Activated CD8-positive, alpha-beta T cell treated with anti-CD3 and anti-CD28 coated beads, Interleukin-2, amount 10 ng/mL, durations not matched to agents 7 days and 5 days (primary cell): ENCODE results near the gene LYZ. TPM values are rescaled to one million over a fixed set of nuclear protein-coding genes. Genes with fewer than 3 reads are reported as not detected.

Experiments
- ATAC-seq: fragments of 150-1000 bp; cut with Tn5 transposase; one replicate; pipeline ENCODE4 v1.10.0; 2021; ENCODE audit warnings: moderate library complexity
- CTCF ChIA-PET: fragments of 350-600 bp; sonication (Branson Sonifier 250); formaldehyde crosslinking; loops from one replicate; lab custom pipeline; 2021; ENCODE audit warnings: antibody characterized with exemption; lab: Charles Lee
- POLR2A ChIA-PET: fragments of 350-600 bp; sonication (Branson Sonifier 250); formaldehyde crosslinking; loops from one replicate; lab custom pipeline; 2021; ENCODE audit warnings: antibody characterized with exemption; lab: Charles Lee
- DNase-seq: peaks from one replicate; pipeline ENCODE4 v3.0.0-alpha.2; 2020
- H3K27ac Mint-ChIP-seq: one replicate; pipeline ENCODE4 v1.8.0; 2021; ENCODE audit warnings: mild to moderate bottlenecking, mixed read lengths
- H3K27me3 Mint-ChIP-seq: one replicate; pipeline ENCODE4 v1.8.0; 2021; ENCODE audit warnings: low read depth, mixed read lengths
- H3K36me3 Mint-ChIP-seq: one replicate; pipeline ENCODE4 v1.8.0; 2021; ENCODE audit warnings: low read depth, mixed read lengths
- H3K4me1 Mint-ChIP-seq: one replicate; pipeline ENCODE4 v1.8.0; 2021; ENCODE audit warnings: low read depth, mixed read lengths
- H3K4me3 Mint-ChIP-seq: one replicate; pipeline ENCODE4 v1.8.0; 2021; ENCODE audit warnings: mild to moderate bottlenecking, mixed read lengths
- H3K9me3 Mint-ChIP-seq: one replicate; pipeline ENCODE4 v1.8.0; 2022; ENCODE audit warnings: mixed read lengths; ENCODE audit not compliant: insufficient read depth
- total RNA-seq, 2 experiments: library from RNA; stranded (reverse); gene quantifications; one replicate each; pipeline ENCODE4 v1.2.3, GENCODE V29; 2021

The LYZ gene
- total RNA-seq, 2 experiments from 2014 or later, result not detected

DNA sequence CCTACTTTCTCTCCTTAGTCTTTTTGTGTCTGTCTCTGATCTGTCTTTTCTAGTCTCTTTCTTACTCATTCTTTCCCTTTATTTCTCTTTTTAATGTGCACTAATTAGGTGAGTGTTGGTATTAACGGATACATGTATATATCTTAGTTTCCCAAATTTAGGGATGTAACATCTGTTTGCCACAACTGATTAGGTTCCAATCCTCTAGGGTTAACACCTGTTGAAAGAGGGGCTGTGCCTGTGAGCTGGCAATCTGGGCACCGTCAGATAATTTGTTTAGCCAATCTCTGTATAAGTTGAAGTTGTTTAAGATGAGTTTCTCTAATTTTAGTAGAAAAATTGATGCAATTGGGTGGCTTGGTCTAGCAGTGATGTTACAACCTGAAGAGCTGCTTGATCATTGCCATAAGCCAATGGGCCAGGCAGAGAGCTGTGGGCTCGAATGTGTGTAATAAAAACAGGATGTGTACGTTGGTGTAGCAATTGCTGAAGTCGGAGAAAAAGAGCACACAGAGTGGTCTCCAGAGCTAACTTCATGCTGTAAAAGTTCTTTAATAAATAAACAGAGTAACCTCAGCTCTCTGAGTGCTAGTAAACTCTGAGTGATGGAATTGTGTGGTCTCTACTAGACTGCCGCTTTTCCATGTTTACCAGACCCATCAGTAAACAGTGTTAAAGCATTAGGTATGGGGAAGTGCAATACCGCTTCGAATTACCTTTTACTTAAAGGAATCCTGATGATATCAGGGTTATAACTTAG is 18.3 kb upstream of the LYZ start:
- CTCF ChIA-PET, result interaction anchor here (0.8 to 2.7 kb wide), 12 partner anchors 10 to 256 kb away, joined by 3 to 22 read pairs (median 4); partner anchors contain the start of gene CCT2
- peaks cover 45% of the 10 kb centered on the region for H3K4me1 Mint-ChIP-seq
- peak; percentile 32 for ATAC-seq

GRCh38 chr12:69330475-69331473 is 17.4 kb upstream of the LYZ start:
- POLR2A ChIA-PET, result interaction anchor here (0.6 to 2.6 kb wide), 22 partner anchors 9 to 913 kb away, joined by 3 to 18 read pairs (median 5); partner anchors contain the start of genes CCT2, CNOT2, CPSF6 and FRS2
- peak; percentile 73 for DNase-seq
- Mint-ChIP-seq H3K4me1 (peaks cover 43% of the 10 kb centered on the region), H3K27me3 (no peaks in the 10 kb centered on the region), H3K4me3 (peak overlapping the region; percentile 79), H3K27ac (peak overlapping the region; percentile 92), H3K9me3 (no peaks in the 10 kb centered on the region), H3K36me3 (no peaks in the 10 kb centered on the region)
- peak; percentile 85 for ATAC-seq
- CTCF ChIA-PET, result interaction anchor here (0.7 to 2.7 kb wide), 19 partner anchors 9 to 255 kb away, joined by 3 to 22 read pairs (median 4); partner anchors contain the start of gene CCT2

More for the DNA sequence above, 18.3 kb upstream of the LYZ start:
- Mint-ChIP-seq H3K27me3 (no peaks in the 10 kb centered on the region), H3K4me3 (peak overlapping the region; percentile 79), H3K9me3 (no peaks in the 10 kb centered on the region), H3K36me3 (no peaks in the 10 kb centered on the region), H3K27ac (peak overlapping the region; percentile 92)
- peak; percentile 50 for DNase-seq
- POLR2A ChIA-PET, result interaction anchor here (0.8 to 2.6 kb wide), 13 partner anchors 13 to 914 kb away, joined by 3 to 18 read pairs (median 6); partner anchors contain the start of genes CCT2, CNOT2, CPSF6 and MDM2

- ChIA-PET POLR2A (interaction anchor here (0.6 to 2.6 kb wide), 15 partner anchors 10 to 522 kb away, joined by 3 to 18 read pairs (median 6); partner anchors contain the start of genes CCT2, CPSF6, FRS2 and LYZ), CTCF (interaction anchor here (0.8 to 2.7 kb wide), 11 partner anchors 11 to 239 kb away, joined by 3 to 22 read pairs (median 3); no protein-coding TSS in a partner anchor)
- Mint-ChIP-seq H3K27me3 (no peaks in the 10 kb centered on the region), H3K4me1 (peaks cover 43% of the 10 kb centered on the region), H3K27ac (peak overlapping the region; percentile 92), H3K36me3 (no peaks in the 10 kb centered on the region), H3K9me3 (no peaks in the 10 kb centered on the region), H3K4me3 (peak overlapping the region; percentile 79)
- ATAC-seq (no peak), DNase-seq (no peak)
These were observed 16.7 kb upstream of the LYZ start for GRCh38 chr12:69331519-69331908.

GRCh38 chr12:69331909-69332684 is 16.1 kb upstream of the LYZ start:
- no peak overlapping the region for H3K27ac Mint-ChIP-seq
- no peaks in the 10 kb centered on the region for H3K27me3 Mint-ChIP-seq
- H3K4me3 Mint-ChIP-seq, result peak overlapping the region; percentile 79
- DNase-seq (no peak), ATAC-seq (no peak)
- CTCF ChIA-PET, result interaction anchor here (0.9 to 2.7 kb wide), 9 partner anchors 11 to 250 kb away, joined by 3 to 22 read pairs (median 3); no protein-coding TSS in a partner anchor
- POLR2A ChIA-PET, result interaction anchor here (0.6 to 2.6 kb wide), 10 partner anchors 10 to 523 kb away, joined by 3 to 18 read pairs (median 6); partner anchors contain the start of genes FRS2 and LYZ
- no peaks in the 10 kb centered on the region for H3K36me3 Mint-ChIP-seq
- no peaks in the 10 kb centered on the region for H3K9me3 Mint-ChIP-seq
- H3K4me1 Mint-ChIP-seq, result peaks cover 43% of the 10 kb centered on the region

GRCh38 chr12:69332815-69333358 is 15.3 kb upstream of the LYZ start:
- Mint-ChIP-seq H3K4me3 (no peak overlapping the region), H3K9me3 (no peaks in the 10 kb centered on the region), H3K4me1 (peaks cover 43% of the 10 kb centered on the region), H3K27ac (no peak overlapping the region), H3K36me3 (no peaks in the 10 kb centered on the region), H3K27me3 (peaks cover 3% of the 10 kb centered on the region)
- ChIA-PET CTCF (interaction anchor here (0.9 to 2.6 kb wide), 4 partner anchors 8 to 249 kb away, joined by 3 to 8 read pairs (median 5); no protein-coding TSS in a partner anchor), POLR2A (interaction anchor here (1.0 to 1.8 kb wide), 2 partner anchors 13 to 138 kb away, joined by 3 to 8 read pairs; partner anchors contain the start of gene FRS2)
- ATAC-seq (no peak), DNase-seq (no peak)

DNA sequence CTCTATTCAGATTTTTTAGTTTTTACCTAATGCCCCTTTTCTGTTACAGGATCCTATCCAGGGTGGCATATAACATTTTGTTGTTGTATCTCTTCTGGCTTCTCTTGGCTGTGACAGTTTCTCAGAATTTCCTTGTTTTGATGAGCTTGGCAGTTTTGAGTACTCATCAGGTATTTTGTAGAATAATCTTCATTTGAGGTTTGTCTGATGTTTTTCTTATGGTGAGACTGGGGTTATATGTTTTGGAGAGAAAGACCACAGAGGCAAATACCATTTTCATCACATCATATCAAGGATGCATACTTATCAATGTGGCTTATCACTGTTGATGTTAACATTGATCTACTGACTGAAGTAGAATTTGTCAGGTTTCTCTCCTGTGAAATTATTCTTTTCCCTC is 14.0 kb upstream of the LYZ start:
- ChIA-PET CTCF (interaction anchor here (1.1 to 2.2 kb wide), 5 partner anchors 9 to 178 kb away, joined by 3 to 7 read pairs (median 6); no protein-coding TSS in a partner anchor), POLR2A (interaction anchor here (1.0 kb wide), 1 partner anchor 14 kb away, joined by 3 read pairs; no protein-coding TSS in a partner anchor)
- no peak overlapping the region for H3K4me3 Mint-ChIP-seq
- no peak for ATAC-seq
- H3K9me3 Mint-ChIP-seq, result no peaks in the 10 kb centered on the region
- H3K27me3 Mint-ChIP-seq, result peaks cover 3% of the 10 kb centered on the region
- DNase-seq, result no peak
- no peaks in the 10 kb centered on the region for H3K36me3 Mint-ChIP-seq
- peaks cover 39% of the 10 kb centered on the region for H3K4me1 Mint-ChIP-seq
- H3K27ac Mint-ChIP-seq, result no peak overlapping the region

GRCh38 chr12:69337311-69338090 is 10.7 kb upstream of the LYZ start:
- H3K9me3 Mint-ChIP-seq, result no peaks in the 10 kb centered on the region
- CTCF ChIA-PET, result interaction anchor here (1.1 to 1.4 kb wide), 3 partner anchors 16 to 20 kb away, joined by 3 to 4 read pairs (median 3); no protein-coding TSS in a partner anchor
- POLR2A ChIA-PET, result no interaction called here
- H3K27ac Mint-ChIP-seq, result no peak overlapping the region
- no peak for ATAC-seq
- H3K4me3 Mint-ChIP-seq, result no peak overlapping the region
- no peaks in the 10 kb centered on the region for H3K36me3 Mint-ChIP-seq
- peaks cover 23% of the 10 kb centered on the region for H3K4me1 Mint-ChIP-seq
- no peak for DNase-seq
- H3K27me3 Mint-ChIP-seq, result peaks cover 8% of the 10 kb centered on the region

- no peaks in the 10 kb centered on the region for H3K36me3 Mint-ChIP-seq
- ChIA-PET POLR2A (no interaction called here), CTCF (interaction anchor here (1.1 to 1.9 kb wide), 5 partner anchors 15 to 182 kb away, joined by 3 to 4 read pairs (median 3); no protein-coding TSS in a partner anchor)
- H3K4me1 Mint-ChIP-seq, result peaks cover 17% of the 10 kb centered on the region
- ATAC-seq (no peak), DNase-seq (no peak)
- H3K27me3 Mint-ChIP-seq, result peaks cover 12% of the 10 kb centered on the region
- H3K9me3 Mint-ChIP-seq, result no peaks in the 10 kb centered on the region
- H3K4me3 Mint-ChIP-seq, result no peak overlapping the region
- H3K27ac Mint-ChIP-seq, result no peak overlapping the region
These were observed 9.9 kb upstream of the LYZ start for GRCh38 chr12:69338120-69338859.

DNA sequence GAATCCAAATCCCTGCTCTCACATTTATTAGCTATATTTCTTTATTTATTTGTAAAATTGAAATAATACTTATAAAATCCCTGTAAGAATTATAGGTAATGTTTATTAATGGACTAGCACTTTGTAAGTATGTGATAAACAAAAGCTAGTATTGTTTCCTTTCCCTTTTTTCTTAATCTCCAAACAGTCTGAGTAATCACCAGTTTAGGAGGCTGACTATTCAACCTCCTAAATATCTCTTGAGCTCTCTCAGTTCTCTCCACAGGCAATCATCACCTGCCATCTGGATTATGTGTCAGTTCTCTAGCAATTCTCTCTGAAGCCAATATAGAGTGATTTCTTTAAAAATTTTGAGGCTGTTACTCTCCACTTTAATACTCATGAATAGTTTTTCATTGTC is 9.2 kb upstream of the LYZ start:
- Mint-ChIP-seq H3K4me1 (peaks cover 15% of the 10 kb centered on the region), H3K27ac (no peak overlapping the region), H3K36me3 (no peaks in the 10 kb centered on the region), H3K4me3 (no peak overlapping the region), H3K9me3 (no peaks in the 10 kb centered on the region), H3K27me3 (peaks cover 12% of the 10 kb centered on the region)
- ChIA-PET CTCF (interaction anchor here (1.3 to 1.9 kb wide), 4 partner anchors 19 to 182 kb away, joined by 3 to 4 read pairs (median 4); no protein-coding TSS in a partner anchor), POLR2A (no interaction called here)
- DNase-seq (no peak), ATAC-seq (no peak)
